Measurements from ENCODE around the gene CTNNB1. TPM values are rescaled to one million over a fixed set of nuclear protein-coding genes. Genes with fewer than 3 reads are reported as not detected.

The CTNNB1 gene
- total RNA-seq, 4 donors from 2014 or later, result 379 to 659 (median 437) TPM

- no peak for ATAC-seq (ENCODE audit: low FRiP score)
- no peak for DNase-seq (ENCODE audit: low spot score)
- no peak for TF ChIP-seq CTCF (IDR thresholded peaks at IDR 0.05)
These were observed 48.0 kb downstream of the CTNNB1 start for GRCh38 chr3:41247055-41248004.

GRCh38 chr3:41248525-41248924, 49.2 kb downstream of the CTNNB1 start:
- no peak for TF ChIP-seq CTCF (IDR thresholded peaks at IDR 0.05)
- ATAC-seq (ENCODE audit: low FRiP score) (no peak), DNase-seq (ENCODE audit: low spot score) (no peak)

DNA sequence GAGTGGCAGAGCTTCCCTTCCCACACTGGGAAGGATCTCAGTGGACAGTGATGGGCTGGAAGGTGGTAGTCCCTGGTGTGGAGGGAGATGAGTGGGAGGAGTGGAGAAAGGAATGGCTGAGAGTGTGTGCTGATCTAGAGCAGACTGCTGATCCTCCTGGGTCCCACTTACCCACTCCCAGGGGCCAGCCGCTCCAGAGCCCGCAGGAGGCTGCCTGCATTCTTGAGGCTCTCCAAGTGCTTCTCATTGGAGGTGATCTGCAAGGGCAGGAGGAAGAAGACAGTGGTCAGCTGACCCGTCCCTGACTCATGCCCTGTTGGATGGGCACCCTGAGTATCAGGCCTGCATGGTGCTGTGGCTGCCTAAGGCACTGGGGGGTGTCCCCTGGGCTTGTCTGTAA, 50.0 kb downstream of the CTNNB1 start:
- no peak for ATAC-seq (ENCODE audit: low FRiP score)

GRCh38 chr3:41250825-41251224, 51.5 kb downstream of the CTNNB1 start:
- ATAC-seq (ENCODE audit: low FRiP score) (no peak), DNase-seq (ENCODE audit: low spot score) (no peak)
- TF ChIP-seq CTCF (IDR thresholded peaks at IDR 0.05), result no peak

More for the DNA sequence above, 50.0 kb downstream of the CTNNB1 start:
- TF ChIP-seq CTCF (IDR thresholded peaks at IDR 0.05), result no peak
- no peak for DNase-seq (ENCODE audit: low spot score)

DNA sequence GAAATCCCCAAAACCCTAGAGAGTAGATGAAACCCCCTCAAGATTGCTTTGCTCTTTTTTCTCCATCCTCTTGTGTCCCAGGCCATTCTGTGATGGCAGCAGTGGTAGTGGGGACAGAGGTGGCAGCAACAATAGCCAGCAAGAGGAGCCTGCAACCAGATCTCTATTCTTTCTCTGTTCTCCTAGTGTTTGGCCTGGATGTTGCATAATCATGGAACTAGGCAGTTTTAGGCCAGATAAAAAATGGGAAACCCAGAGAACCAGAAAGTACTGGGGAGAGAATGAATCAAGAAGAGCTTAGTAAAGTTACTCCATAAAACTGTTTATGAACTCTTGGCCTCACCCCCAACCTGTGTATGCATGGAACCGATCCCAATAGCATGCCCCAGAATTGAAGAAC, 52.3 kb downstream of the CTNNB1 start:
- DNase-seq (ENCODE audit: low spot score) (no peak), ATAC-seq (ENCODE audit: low FRiP score) (no peak)
- TF ChIP-seq CTCF (IDR thresholded peaks at IDR 0.05), result no peak

- TF ChIP-seq CTCF (IDR thresholded peaks at IDR 0.05), result no peak
- ATAC-seq (ENCODE audit: low FRiP score), result no peak
These were observed 59.0 kb downstream of the CTNNB1 start for GRCh38 chr3:41258239-41258800.

More at GRCh38 chr3:41258239-41258800, 59.0 kb downstream of the CTNNB1 start:
- DNase-seq (ENCODE audit: low spot score), result no peak
